DND-41 (cell line): ENCODE results near the gene PTPRE.

Experiments used
- EZH2 ChIP-seq: IDR thresholded peaks from 3 replicates; pipeline ENCODE4 v1.6.1; 2012; ENCODE audit warnings: borderline replicate concordance, low read depth, mild to moderate bottlenecking, moderate library complexity, low read length, inconsistent platforms; ENCODE audit not compliant: severe bottlenecking
- TF ChIP-seq, protein P1 (sequence below): IDR thresholded peaks from 2 replicates; pipeline ENCODE4 v1.5.1; 2012; ENCODE audit warnings: borderline replicate concordance, low read length, moderate library complexity, mild to moderate bottlenecking; ENCODE audit not compliant: poor library complexity, severe bottlenecking; ENCODE audit errors: extremely low read depth

DNA sequence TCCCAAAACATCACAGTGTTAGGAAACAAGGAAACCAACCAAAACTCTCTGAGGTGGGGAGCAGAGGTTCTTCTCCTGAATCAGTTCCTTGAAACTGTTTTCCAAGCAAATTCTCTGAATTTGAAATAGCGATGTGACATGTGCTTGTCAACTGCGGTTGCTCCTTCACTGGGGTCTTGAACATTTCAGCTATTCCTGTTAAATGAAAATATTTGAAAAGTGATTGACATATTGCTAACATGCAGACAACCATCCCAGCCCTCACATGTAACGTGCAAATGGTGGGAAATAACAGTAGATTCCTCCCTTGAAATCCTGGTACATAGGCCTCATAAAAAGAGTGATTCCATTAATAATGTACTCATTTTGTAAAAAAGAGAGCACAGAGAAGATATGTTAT is 203.4 kb downstream of the PTPRE start:
- TF ChIP-seq, protein P1, sequence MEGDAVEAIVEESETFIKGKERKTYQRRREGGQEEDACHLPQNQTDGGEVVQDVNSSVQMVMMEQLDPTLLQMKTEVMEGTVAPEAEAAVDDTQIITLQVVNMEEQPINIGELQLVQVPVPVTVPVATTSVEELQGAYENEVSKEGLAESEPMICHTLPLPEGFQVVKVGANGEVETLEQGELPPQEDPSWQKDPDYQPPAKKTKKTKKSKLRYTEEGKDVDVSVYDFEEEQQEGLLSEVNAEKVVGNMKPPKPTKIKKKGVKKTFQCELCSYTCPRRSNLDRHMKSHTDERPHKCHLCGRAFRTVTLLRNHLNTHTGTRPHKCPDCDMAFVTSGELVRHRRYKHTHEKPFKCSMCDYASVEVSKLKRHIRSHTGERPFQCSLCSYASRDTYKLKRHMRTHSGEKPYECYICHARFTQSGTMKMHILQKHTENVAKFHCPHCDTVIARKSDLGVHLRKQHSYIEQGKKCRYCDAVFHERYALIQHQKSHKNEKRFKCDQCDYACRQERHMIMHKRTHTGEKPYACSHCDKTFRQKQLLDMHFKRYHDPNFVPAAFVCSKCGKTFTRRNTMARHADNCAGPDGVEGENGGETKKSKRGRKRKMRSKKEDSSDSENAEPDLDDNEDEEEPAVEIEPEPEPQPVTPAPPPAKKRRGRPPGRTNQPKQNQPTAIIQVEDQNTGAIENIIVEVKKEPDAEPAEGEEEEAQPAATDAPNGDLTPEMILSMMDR: no peak
- TF ChIP-seq EZH2: no peak
